HS-5 (cell line): ENCODE measurements around the gene LOXL3.

Experiments used
- DNase-seq: peaks from one replicate; pipeline ENCODE4 v3.0.0-alpha.2; 2012; ENCODE audit warnings: low read depth

LOXL3 gene, protein sequence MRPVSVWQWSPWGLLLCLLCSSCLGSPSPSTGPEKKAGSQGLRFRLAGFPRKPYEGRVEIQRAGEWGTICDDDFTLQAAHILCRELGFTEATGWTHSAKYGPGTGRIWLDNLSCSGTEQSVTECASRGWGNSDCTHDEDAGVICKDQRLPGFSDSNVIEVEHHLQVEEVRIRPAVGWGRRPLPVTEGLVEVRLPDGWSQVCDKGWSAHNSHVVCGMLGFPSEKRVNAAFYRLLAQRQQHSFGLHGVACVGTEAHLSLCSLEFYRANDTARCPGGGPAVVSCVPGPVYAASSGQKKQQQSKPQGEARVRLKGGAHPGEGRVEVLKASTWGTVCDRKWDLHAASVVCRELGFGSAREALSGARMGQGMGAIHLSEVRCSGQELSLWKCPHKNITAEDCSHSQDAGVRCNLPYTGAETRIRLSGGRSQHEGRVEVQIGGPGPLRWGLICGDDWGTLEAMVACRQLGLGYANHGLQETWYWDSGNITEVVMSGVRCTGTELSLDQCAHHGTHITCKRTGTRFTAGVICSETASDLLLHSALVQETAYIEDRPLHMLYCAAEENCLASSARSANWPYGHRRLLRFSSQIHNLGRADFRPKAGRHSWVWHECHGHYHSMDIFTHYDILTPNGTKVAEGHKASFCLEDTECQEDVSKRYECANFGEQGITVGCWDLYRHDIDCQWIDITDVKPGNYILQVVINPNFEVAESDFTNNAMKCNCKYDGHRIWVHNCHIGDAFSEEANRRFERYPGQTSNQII

GRCh38 chr2:74553892-74554819 lies at the start of gene LOXL3, which contains the start of gene DOK1:
Gene LOXL3 (minus strand): TSS chr2:74553942. CDS start chr2:74552634, 1,308 bp downstream.
Gene DOK1 (plus strand): TSS chr2:74554720. CDS start chr2:74554755, 35 bp downstream.
- no peak for DNase-seq

DNA sequence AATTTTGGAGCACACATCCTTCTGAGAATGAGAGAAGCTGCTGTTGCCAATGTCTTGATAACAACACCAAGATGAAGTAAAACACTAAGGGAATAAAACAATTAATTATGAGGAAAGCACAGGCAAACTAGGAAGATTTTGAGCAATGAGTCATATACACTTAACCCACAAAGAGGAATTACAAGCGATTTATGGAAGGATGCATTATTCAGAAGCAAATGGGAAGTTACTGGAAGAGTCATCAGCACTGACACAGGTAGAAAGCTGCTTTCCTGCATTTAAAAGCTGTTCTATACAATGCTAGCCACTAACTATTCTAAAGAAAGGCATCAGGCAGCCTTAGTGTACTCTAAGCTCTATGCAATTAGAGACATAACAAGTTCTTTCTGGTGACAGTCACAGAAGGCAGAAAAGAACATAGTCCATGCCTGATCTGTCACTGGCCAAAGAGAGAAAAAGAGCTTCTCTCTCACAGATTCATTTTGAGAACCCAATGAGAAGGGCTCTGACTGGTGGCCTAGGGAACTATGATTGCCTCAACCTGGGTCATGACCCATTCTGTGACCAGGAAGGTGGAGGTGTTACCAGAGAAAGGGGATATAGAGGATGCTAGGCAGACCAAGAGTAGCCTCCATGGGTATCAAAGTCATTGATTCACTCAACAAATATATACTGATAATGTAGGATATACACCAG lies 49.0 kb upstream of the LOXL3 start:
- DNase-seq: no peak

GRCh38 chr2:74599676-74600075 lies 45.9 kb upstream of the LOXL3 start:
- no peak for DNase-seq

GRCh38 chr2:74597410-74597809 lies 43.7 kb upstream of the LOXL3 start:
- no peak for DNase-seq

DNA sequence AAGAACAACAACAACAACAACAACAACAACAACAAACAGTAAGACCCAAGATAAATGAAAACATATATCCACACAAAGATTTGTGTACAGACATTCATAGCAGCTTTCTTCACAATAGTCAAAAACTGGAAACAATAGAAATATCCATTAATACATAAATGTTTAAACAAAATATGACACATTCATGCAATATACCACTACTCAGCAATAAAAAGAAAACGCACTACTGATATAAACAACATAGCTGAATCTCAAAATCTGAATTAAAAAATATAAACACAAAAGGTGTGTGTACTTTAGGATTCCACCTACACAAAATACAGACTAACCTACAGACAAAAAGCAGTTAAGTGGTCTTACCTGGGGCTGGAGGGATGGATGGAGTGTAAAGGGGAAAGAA lies 42.8 kb upstream of the LOXL3 start:
- no peak for DNase-seq

DNA sequence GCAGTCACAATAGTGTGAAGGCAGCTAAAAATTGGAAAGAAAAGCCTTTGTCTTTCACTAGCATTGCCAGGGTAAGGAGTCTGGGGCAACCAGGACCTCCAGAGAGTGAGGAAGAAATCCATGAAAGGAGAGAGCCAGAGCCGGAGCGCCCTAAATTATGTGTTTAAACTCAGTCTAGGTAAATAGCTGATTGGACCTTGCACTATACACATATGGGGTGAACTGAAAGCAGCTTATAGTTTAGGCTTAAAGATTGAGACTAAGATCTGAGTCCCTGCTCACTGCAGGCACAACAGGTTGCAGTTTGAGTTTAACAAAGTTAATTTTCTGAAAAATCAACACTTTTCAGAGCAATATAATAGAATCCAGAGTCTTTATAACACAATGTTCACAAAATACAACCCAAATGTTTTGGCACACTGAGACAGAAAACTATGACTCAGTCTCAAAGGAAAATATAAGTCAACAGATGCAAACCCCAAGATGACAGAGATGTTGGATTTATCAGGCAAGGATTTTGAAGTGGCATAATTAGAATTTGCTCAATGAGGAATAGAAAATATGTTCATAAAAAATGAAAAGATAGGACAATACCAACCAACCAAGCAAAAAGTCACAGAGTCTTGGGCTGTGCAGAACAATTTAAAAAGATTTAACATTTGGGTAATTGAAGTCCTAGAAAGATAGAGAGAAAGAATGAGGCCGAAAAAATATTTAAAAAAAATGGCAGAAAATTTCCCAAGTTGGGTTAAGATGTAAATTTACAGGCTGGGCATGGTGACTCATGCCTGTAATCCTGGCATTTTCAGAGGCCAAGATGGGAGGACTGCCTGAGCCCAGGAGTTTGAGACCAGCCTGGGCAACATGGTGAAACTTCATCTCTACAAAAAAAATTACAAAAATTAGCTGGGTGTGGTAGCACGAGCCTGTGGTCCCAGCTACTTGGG lies 40.4 kb upstream of the LOXL3 start:
- DNase-seq: no peak

GRCh38 chr2:74588664-74589063 lies 34.9 kb upstream of the LOXL3 start:
- no peak for DNase-seq

DNA sequence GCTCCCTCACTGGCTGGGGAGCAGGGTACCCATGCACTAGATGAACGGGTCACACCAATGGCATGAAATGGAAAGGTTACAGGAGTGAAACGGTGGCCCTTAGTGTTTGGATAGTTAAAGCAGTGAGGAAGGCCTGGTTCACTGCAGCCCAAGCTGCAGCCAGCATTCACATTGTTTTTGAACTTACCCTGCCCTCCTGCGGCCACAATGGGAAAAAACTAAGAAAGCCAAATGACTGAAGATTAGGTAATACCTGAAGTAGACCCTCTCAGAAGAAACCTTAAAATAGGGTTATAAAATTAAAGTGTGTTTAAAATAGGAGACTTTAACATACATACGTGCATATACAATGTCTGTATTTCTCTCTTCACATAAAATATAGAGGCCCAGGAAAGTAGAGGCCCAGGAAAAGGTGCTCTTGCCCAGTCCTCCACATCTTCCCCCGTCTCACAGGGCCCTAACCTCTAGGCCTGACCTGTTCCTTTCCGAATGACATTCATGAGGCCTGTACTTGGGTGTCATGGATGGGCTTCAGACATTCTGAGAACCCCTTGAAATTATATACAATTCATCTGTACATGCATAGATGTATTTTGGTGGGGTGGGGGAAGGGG lies 34.0 kb upstream of the LOXL3 start:
- DNase-seq: no peak

DNA sequence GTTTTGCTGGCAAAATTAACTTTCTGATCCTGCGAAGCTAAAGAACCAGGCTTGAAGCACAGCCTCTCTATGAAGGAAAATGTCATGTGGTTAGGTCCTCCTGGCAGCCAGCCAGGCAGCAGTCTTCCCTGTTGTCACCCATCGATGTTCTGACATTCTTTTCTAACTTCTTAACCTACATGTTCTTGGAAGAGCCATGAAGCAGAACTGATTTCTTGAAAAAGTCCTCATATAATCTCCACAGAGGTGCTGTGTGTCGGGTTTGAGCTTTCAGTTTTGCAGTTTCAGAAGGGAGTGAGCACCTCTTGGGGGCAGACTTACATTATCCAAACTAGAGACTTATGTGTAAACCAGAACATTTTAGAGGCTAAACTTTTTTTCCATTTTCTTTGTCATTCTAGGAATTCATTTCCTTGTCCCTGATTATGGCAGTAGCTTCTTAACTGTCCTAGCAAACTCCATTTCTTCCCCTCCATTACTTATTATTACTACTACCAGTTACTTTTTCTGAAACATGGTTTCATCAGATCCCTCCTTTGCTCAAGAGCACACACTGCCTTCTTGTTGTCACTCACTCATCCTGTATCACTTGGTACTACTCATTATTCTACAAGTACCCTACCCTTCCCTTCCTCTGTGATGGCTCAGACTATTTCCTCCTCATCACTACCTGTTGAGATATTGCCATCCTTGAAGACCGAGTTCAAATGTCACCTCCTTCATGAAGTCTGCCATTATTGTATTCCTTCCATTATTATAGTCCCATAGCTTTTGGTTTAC lies 31.9 kb upstream of the LOXL3 start:
- DNase-seq: no peak

GRCh38 chr2:74584088-74584645 lies 30.4 kb upstream of the LOXL3 start:
- no peak for DNase-seq

DNA sequence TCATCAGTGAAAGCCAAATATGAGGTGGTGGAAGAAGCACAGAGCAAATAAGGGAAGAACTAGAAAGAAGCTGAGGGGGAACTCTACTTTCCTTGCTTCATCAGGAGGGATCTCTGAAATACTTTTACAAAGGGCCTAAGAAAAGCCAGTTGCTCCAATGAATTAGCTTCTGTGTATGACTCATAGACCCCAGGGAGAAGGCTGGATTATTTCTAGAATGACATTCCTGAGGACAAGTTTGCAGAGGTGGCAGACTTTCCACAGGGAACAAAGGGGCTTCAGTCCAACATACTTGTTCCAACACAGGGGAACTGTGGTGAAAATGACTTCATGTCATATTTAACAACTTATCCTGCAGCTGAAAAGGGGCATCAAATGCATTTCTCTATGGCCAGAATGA lies 29.8 kb upstream of the LOXL3 start:
- DNase-seq: no peak

GRCh38 chr2:74582184-74582583 lies 28.4 kb upstream of the LOXL3 start:
- no peak for DNase-seq

DNA sequence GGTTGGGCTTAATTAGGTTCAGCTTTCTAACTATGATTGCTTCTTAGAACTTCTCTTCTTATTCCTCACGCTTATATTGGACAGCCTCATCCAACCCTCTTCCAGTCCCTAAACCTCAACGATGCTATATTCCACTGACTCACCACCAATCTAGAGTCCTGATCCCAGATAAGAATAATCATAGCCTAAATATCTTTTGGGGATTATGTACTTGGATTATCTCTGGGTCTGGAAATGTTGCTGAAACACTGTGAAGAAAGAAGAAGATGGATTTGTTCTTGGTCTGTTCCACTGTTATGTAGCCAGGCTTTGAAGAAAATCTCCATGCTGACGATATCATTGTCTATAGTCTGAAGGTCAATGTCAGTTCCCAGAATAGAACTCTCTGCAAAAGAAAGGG lies 27.7 kb upstream of the LOXL3 start:
- no peak for DNase-seq

DNA sequence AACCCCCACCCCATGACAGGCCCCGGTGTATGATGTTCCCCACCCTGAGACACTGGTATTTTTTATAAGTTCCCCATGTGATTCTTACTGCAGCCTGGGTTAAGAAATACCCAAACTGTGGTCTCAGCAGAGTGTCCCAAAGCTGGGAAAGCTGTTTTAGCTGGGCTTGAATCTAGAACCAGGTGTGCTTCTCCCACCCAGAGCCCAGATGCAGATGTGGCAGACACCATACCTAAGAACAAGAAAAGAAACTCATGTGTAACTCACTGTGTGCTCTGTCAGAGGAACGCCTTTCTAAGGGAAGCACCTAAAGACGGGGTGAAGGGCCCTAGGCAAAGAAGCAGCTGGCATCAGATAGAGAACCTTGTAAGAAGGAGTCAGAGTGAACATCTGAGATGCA lies 24.7 kb upstream of the LOXL3 start:
- DNase-seq: no peak

DNA sequence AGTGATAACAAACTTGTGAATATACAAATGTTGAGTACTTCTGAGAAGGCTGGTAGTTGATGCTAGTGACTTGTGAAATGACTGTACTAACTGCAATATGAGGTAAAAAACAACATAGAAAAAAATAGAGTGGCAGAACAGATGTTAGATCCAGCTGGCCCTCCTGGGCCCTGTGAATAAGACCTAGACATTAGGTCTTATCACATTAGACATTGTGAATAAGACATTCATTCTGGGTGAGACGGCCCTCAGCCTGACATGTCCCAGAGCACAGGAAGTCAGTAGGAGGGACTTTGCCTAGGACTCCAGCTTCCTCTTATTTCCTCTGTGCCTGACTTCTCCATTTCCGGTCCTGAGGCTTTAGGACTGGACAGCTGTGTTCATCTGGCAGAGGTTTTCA lies 23.7 kb upstream of the LOXL3 start:
- no peak for DNase-seq

- DNase-seq: no peak
These were observed 23.1 kb upstream of the LOXL3 start for GRCh38 chr2:74576863-74577229.

DNA sequence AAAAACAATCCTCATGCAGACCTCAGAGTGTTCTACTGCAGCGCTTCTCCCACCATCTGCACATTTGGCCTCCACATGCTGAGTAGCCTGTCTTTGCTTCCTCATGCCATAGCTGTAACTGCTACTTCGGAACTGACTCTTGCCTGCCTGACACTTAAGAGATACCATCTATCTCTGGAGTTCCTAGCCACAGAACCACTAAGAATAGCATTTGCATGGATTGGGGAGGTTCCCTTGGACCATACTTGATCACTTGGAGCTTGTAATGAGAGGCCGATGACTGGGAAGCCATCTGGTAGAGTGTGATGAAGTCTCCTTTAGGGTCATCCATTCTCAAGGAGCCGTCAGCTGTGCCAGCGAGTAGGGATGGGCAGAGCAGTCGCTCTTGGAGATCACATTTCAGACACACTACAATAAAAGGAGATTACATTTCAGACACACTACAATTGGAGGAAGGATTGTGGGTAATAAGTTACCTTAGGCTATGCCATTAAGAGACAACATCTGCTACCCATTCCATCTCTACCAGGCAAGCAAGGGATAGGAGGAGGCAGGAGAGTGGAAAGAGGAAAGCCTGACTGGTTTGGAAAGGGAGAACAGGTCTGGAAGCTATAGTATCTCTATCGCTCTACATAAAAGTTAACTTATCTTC lies 22.6 kb upstream of the LOXL3 start:
- no peak for DNase-seq

GRCh38 chr2:74575320-74575719 lies 21.6 kb upstream of the LOXL3 start:
- DNase-seq: no peak
